Muscle layer of duodenum (tissue), 2 donors: Measurements from ENCODE around the gene SERPINB13.

Experiments used
- H3K27ac ChIP-seq: one replicate; pipeline ENCODE4 v1.7.0; 2013; ENCODE audit warnings: mild to moderate bottlenecking, low read length
- H3K27me3 ChIP-seq: one replicate; pipeline ENCODE4 v1.7.0; 2013; ENCODE audit warnings: low read depth, mild to moderate bottlenecking, control low read depth, low read length
- H3K36me3 ChIP-seq, 2 donors: one replicate each; pipeline ENCODE4 v1.7.0; 2013; ENCODE audit warnings: low read length in 2 of 2, control low read depth in 1 of 2, mild to moderate bottlenecking in 1 of 2; ENCODE audit not compliant: insufficient read depth in 2 of 2, control insufficient read depth in 1 of 2
- H3K4me1 ChIP-seq, 2 donors: one replicate each; pipeline ENCODE4 v1.7.0; 2013; ENCODE audit warnings: low read length in 2 of 2, mild to moderate bottlenecking in 2 of 2, control low read depth in 1 of 2, moderate library complexity in 1 of 2; ENCODE audit not compliant: insufficient read depth in 2 of 2, control insufficient read depth in 1 of 2
- H3K4me3 ChIP-seq, 2 donors: one replicate each; pipeline ENCODE4 v1.7.0; 2013; ENCODE audit warnings: low read length in 2 of 2, low read depth in 1 of 2, mild to moderate bottlenecking in 1 of 2
- H3K9me3 ChIP-seq, 2 donors: one replicate each; pipeline ENCODE4 v1.7.0; 2013; ENCODE audit warnings: low read length in 2 of 2, control low read depth in 1 of 2, mild to moderate bottlenecking in 1 of 2; ENCODE audit not compliant: control insufficient read depth in 1 of 2
- donor health status: healthy.

The SERPINB13 gene

GRCh38 chr18:63590966-63591695 is 4.0 kb downstream of the SERPINB13 start:
- no peak overlapping the region for H3K27ac ChIP-seq
- no peaks in the 10 kb centered on the region for H3K9me3 ChIP-seq
- no peaks in the 10 kb centered on the region for H3K36me3 ChIP-seq
- no peaks in the 10 kb centered on the region for H3K27me3 ChIP-seq
- no peaks in the 10 kb centered on the region for H3K4me1 ChIP-seq
- H3K4me3 ChIP-seq: no peak overlapping the region

- H3K4me1 ChIP-seq: no peaks in the 10 kb centered on the region
- H3K27ac ChIP-seq: no peak overlapping the region
- no peaks in the 10 kb centered on the region for H3K36me3 ChIP-seq
- no peaks in the 10 kb centered on the region for H3K27me3 ChIP-seq
- no peaks in the 10 kb centered on the region for H3K9me3 ChIP-seq
- H3K4me3 ChIP-seq: no peak overlapping the region
These were observed 4.6 kb downstream of the SERPINB13 start for GRCh38 chr18:63591725-63592124.

GRCh38 chr18:63592471-63592870 is 5.3 kb downstream of the SERPINB13 start:
- H3K27me3 ChIP-seq: no peaks in the 10 kb centered on the region
- H3K4me3 ChIP-seq: no peak overlapping the region
- H3K4me1 ChIP-seq: no peaks in the 10 kb centered on the region
- H3K27ac ChIP-seq: no peak overlapping the region
- no peaks in the 10 kb centered on the region for H3K36me3 ChIP-seq
- H3K9me3 ChIP-seq: no peaks in the 10 kb centered on the region

GRCh38 chr18:63596964-63597363 is 9.8 kb downstream of the SERPINB13 start:
- Histone ChIP-seq H3K4me3 (no peak overlapping the region), H3K27me3 (no peaks in the 10 kb centered on the region), H3K4me1 (no peaks in the 10 kb centered on the region), H3K36me3 (no peaks in the 10 kb centered on the region), H3K9me3 (no peaks in the 10 kb centered on the region), H3K27ac (no peak overlapping the region)

GRCh38 chr18:63603355-63603754 is 16.2 kb downstream of the SERPINB13 start:
- Histone ChIP-seq H3K36me3 (no peaks in the 10 kb centered on the region), H3K4me3 (no peak overlapping the region), H3K9me3 (no peaks in the 10 kb centered on the region), H3K27me3 (no peaks in the 10 kb centered on the region), H3K27ac (no peak overlapping the region), H3K4me1 (no peaks in the 10 kb centered on the region)

GRCh38 chr18:63603772-63604171 is 16.6 kb downstream of the SERPINB13 start:
- Histone ChIP-seq H3K36me3 (no peaks in the 10 kb centered on the region), H3K4me1 (no peaks in the 10 kb centered on the region), H3K27ac (no peak overlapping the region), H3K27me3 (no peaks in the 10 kb centered on the region), H3K4me3 (no peak overlapping the region), H3K9me3 (no peaks in the 10 kb centered on the region)

GRCh38 chr18:63604791-63605567 is 17.8 kb downstream of the SERPINB13 start:
- H3K4me1 ChIP-seq: no peaks in the 10 kb centered on the region
- no peaks in the 10 kb centered on the region for H3K36me3 ChIP-seq
- no peaks in the 10 kb centered on the region for H3K9me3 ChIP-seq
- no peak overlapping the region for H3K4me3 ChIP-seq
- H3K27ac ChIP-seq: no peak overlapping the region
- H3K27me3 ChIP-seq: no peaks in the 10 kb centered on the region

GRCh38 chr18:63606526-63606925 is 19.4 kb downstream of the SERPINB13 start:
- H3K27ac ChIP-seq: no peak overlapping the region
- no peaks in the 10 kb centered on the region for H3K27me3 ChIP-seq
- no peaks in the 10 kb centered on the region for H3K4me1 ChIP-seq
- H3K36me3 ChIP-seq: no peaks in the 10 kb centered on the region
- H3K4me3 ChIP-seq: no peak overlapping the region
- H3K9me3 ChIP-seq: no peaks in the 10 kb centered on the region

GRCh38 chr18:63613420-63613819 is 26.3 kb downstream of the SERPINB13 start:
- Histone ChIP-seq H3K27ac (no peak overlapping the region), H3K9me3 (no peaks in the 10 kb centered on the region), H3K27me3 (no peaks in the 10 kb centered on the region), H3K4me3 (no peak overlapping the region), H3K4me1 (peaks cover 0 to 10% of the 10 kb centered on the region in 2 donors), H3K36me3 (no peaks in the 10 kb centered on the region)

GRCh38 chr18:63617049-63617914 is 30.1 kb downstream of the SERPINB13 start:
- Histone ChIP-seq H3K27me3 (no peaks in the 10 kb centered on the region), H3K36me3 (no peaks in the 10 kb centered on the region), H3K4me3 (no peak overlapping the region), H3K27ac (no peak overlapping the region), H3K4me1 (peaks cover 0 to 10% of the 10 kb centered on the region in 2 donors), H3K9me3 (peaks cover 0 to 7% of the 10 kb centered on the region in 2 donors)

GRCh38 chr18:63617915-63618234 is 30.7 kb downstream of the SERPINB13 start:
- no peak overlapping the region for H3K4me3 ChIP-seq
- peaks cover 0 to 10% of the 10 kb centered on the region in 2 donors for H3K4me1 ChIP-seq
- peaks cover 0 to 7% of the 10 kb centered on the region in 2 donors for H3K9me3 ChIP-seq
- no peak overlapping the region for H3K27ac ChIP-seq
- H3K36me3 ChIP-seq: no peaks in the 10 kb centered on the region
- no peaks in the 10 kb centered on the region for H3K27me3 ChIP-seq
